SIG-M5 treated with dmso at 0.1 percent for 504 hours (cell line): ENCODE data around the gene PRIM1.
"Not testable (repeated sequence)": the region's sequence is repeated elsewhere in the genome, so short reads cannot be mapped to it uniquely, and the experiment has no call there.

ENCODE experiments used
- DNase-seq: peaks from one replicate; lab custom pipeline; 2025; ENCODE audit not compliant: unreplicated experiment; lab: John Stamatoyannopoulos, UW

Gene PRIM1

DNA sequence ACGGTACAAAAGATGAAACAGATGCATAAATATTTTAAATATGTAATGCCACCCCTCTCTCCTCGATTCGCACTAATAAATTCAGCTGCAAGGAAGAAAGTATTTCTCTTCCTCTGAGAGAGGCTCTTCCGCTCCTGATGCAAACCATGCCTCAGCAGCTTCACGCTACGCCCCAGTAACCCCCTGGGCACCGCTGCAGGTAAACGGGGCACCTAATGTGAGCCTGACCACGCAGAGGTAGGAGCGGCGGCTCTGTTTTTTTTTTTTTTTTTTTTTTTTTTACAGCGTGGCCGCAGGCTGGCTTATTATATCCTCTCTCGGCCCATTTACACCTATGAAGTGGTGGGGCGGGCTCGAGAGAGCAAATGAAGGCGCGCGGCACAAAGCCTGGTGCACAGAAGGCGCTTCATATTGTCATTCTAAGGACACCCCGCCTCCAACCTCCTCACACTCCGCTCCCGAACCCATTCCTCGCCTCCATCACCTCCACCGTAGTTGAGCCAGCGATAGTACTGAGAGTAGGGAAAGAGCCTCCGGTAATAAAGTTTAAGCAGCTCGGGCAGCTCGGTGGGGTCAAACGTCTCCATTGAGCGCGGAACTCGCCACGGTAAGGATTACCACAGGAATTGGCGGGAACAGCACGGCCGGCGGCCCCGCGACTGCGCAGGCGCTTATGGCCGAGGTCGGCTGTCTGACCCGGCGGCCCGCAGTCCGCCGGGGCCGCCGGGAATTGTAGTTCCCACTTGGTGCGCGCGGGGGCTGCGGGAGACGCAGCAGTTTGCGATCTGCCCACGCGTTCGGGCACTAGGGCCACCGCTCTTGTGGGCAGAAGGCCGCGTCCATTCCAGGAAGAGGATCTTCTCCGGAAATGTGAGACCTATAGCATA lies at the start of gene PRIM1:
Gene PRIM1, minus strand, starts transcription at position 612 of the 887 bp plus-strand sequence. Its CDS starts 25 bp downstream, at position 587.
- peak; percentile 86 for DNase-seq

DNA sequence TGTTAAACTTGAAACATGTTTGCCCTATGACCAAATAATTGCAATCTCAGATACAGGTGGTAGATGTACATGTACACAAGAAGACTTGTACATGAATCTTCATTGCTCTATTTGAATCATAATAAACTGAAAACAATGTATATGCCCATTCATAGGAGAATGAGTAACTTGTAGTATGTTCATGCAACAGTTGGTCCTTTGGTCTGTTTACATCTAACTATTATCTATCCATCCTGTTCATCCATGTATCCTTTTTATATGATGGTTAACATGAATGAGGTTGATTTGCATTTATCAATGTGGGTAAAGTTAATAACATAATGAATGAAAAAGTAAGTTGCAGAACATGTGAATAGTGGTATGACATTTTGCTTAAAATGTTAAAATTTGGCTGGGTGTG lies 48.1 kb upstream of the PRIM1 start:
- DNase-seq, result no peak

DNA sequence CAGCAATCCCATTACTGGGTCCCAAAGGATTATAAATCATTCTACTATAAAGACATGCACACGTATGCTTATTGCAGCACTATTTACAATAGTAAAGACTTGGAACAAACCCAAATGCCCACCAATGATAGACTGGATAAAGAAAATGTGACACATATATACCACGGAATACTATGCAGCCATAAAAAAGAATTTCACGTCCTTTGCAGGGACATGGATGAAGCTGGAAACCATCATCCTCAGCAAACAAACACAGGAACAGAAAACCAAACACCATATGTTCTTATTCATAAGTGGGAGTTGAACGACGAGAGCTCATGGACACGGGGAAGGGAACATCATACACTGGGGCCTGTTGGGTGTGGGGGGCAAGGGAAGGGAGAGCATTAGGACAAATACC lies 47.2 kb upstream of the PRIM1 start:
- DNase-seq, result not testable (repeated sequence)

DNA sequence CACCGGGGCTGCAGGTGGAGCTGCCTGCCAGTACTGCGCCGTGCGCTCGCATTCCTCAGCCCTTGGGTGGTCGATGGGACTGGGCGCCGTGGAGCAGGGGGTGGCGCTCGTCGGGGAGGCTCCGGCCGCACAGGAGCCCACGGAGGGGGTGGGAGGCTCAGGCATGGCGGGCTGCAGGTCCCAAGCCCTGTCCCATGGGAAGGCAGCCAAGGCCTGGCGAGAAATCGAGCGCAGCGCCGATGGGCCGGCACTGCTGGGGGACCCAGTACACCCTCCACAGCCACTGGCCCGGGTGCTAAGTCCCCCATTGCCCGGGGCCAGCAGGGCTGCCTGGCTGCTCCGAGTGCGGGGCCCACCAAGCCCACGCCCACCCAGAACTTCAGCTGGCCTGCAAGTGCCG lies 43.7 kb upstream of the PRIM1 start:
- DNase-seq, result not testable (repeated sequence)

DNA sequence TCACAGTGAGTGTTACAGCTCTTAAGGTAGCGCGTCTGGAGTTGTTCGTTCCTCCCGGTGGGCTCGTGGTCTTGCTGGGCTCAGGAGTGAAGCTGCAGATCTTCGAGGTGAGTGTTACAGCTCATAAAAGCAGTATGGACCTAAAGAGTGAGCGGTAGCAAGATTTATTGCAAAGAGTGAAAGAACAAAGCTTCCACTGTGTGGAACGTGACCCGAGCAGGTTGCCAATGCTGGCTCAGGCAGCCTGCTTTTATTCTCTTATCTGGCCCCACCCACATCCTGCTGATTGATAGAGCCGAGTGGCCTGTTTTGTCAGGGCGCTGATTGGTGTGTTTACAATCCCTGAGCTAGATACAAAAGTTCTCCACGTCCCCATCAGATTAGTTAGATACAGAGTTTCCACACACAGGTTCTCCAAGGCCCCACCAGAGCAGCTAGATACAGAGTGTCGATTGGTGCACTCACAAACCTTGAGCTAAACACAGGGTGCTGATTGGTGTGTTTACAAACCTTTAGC lies 43.0 kb upstream of the PRIM1 start:
- DNase-seq, result not testable (repeated sequence)

DNA sequence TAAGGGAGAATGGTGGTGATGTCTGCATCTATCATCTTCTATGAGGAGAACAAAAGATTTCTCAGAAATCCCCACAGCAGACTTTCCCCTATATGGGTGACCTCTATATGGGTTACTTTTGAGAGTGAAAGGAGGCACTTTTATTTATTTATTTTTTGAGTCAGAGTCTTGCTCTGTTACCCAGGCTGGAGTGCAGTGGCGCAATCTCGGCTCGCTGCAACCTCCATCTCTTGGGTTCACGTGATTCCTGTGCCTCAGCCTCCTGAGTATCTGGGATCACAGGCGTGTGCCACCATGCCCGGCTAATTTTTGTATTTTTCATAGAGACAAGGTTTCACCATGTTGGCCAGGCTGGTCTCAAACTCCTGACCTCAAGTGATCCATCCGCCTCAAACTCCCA lies 41.0 kb upstream of the PRIM1 start:
- not testable (repeated sequence) for DNase-seq

DNA sequence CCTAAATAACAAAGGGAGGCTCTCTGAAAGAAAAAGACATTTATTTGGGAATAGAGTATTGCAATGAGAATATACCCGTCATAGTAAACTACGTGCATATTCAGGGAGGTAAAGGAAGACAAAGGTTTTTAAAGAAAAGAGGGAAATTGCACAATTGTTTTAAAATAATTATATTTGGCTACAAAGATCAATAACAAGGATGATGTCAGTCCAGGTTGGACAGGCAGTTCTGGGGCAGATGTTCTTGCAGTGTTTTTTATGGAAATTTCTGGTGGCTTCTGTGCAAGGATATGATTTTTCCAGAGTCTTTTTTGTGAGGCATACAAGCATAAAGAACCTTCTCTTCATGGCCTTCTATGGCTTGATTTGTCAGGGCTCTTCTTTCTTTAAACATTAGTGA lies 40.6 kb upstream of the PRIM1 start:
- DNase-seq, result no peak

DNA sequence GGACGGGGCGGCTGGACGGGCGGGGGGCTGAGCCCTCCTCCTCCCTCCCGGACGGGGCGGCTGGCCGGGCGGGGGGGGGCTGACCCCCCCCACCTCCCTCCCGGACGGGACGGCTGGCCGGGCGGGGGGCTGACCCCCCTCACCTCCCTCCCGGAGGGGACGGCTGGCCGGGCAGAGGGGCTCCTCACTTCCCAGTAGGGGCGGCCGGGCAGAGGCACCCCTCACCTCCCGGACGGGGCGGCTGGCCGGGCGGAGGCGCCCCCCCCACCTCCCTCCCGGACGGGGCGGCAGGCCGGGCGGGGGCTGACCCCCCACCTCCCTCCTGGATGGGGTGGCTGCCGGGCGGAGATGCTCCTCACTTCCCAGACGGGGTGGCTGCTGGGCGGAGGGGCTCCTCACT lies 37.3 kb upstream of the PRIM1 start:
- DNase-seq, result not testable (repeated sequence)

DNA sequence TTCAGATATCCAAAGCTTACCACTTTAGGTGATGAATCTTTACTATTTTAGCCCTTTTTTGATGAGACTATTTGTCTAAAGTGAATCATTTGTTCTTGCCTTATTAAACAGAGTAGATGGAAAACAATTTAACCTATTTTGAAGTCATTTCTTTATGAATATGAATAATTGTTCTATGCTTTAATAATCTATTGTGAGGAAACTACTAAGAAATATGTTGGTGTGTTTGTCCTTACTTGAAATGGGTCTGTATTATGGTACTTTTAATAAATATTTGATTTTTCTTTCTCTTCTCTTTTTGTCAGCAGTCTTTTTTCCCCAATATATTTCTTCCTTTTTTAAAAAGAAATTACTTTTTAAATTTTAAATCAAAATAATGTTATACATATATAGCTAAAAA lies 35.4 kb upstream of the PRIM1 start:
- DNase-seq, result no peak

DNA sequence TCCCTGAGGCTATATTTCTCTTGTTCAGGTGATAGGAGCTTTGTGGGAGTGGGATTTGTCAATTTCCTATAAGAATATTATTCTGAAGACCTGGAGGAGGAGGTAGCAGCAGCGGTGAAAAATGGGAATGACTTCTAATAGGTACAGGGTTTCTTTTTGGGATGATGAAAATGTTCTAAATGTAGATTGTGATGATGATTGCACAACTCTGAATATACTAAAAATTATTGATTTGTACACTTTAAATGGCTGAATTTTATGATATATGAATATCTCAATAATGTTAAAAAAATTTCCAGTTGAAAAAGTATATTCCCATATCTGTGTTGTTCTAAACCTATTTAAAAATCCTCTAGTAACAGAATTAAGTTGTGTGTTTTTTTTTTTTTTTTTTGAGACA lies 33.8 kb upstream of the PRIM1 start:
- no peak for DNase-seq

DNA sequence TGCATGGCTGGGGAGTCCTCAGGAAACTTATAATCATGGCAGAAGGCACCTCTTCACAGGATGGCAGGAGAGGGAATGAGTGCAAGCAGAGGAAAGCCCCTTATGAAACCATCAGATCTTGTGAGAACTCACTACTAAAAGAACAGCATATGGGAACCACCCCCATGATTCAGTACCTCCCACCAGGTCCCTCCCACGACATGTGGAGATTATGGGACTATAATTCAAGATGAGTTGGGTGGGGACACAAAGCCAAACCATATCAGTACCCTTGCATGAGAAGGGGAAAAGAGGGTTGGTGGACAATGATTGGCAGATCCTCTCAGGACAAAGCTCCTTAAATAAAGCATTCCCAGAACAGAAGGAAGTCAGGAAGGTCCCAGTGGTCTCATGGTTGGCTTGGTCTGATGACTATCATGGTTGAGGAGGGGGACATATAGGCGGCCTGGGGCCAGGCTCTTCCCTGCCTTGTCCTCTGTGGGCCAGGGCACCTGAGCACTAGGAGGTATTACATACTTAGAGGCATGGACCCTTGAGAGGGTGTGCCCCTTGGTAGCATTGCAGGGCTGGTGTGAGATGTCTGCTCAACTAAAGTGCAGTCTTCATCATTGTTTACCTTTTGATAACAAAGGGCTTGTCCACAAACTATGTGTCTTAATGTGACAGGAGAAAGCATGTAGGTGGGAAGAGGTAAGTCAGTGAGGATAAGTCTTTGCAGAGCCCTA lies 33.2 kb upstream of the PRIM1 start:
- no peak for DNase-seq

DNA sequence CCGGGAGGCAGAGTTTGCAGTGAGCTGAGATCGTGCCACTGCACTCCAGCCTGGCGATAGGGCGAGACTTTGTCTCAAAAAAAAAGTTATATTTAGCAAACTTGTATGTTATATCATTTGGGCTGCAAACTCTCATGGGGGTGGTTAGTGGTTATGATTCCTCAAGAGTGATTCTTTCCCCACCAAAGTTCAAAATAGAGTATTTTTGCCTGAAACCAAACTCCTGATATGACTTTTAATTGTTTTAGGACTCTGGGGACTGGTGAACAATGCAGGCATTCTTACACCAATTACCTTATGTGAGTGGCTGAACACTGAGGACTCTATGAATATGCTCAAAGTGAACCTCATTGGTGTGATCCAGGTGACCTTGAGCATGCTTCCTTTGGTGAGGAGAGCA lies 29.6 kb upstream of the PRIM1 start:
- no peak for DNase-seq

DNA sequence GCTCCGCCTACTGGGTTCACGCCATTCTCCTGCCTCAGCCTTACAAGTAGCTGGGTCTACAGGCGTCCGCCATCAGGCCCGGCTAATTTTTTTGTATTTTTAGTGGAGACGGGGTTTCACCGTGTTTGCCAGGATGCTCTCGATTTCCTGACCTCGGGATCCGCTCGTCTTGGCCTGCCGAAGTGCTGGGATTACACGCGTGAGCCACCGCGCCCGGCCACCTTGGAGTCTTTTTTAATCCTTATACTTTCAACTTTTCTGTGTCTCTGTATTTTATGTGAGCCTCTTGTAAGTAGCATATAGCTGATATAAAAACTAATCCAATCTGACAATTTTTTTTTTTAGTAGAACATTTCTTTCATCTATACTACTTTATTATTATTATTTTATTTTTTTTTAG lies 26.6 kb upstream of the PRIM1 start:
- DNase-seq, result no peak

DNA sequence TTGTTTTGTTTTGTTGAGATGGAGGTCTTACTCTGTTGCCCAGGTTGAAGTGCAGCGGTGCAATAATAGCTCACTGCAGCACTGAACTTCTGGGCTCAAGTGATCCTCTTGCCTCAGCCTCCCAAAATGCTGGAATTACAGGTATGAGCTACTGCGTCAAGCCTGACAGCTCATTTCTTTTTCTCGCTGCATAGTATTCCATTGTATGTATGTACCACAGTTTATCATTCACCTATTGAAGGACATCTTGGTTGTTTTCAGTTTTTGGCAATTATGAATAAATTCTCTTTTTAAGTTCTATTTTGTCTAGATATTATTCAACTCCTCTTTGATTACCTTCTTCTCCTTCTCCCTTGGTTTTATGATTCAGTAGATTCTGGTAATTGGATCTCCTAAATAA lies 24.5 kb upstream of the PRIM1 start:
- DNase-seq, result no peak

DNA sequence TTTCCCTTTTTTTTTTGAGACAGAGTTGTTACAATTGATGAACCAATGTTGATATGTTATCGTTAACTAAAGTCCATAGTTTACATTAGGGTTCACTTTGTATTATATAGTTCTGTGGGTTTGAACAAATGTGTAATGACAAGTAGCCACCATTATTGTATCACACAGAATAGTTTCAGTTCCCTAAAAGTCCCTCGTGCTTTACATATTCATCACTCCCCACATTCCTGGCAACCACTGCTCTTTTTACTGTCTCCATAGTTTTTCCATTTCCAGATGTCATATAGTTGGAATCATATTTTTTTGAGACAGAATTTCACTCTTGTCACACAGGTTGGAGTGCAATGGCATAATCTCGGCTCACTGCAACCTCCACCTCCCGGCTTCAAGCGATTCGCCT lies 23.5 kb upstream of the PRIM1 start:
- peak; percentile 55 for DNase-seq

DNA sequence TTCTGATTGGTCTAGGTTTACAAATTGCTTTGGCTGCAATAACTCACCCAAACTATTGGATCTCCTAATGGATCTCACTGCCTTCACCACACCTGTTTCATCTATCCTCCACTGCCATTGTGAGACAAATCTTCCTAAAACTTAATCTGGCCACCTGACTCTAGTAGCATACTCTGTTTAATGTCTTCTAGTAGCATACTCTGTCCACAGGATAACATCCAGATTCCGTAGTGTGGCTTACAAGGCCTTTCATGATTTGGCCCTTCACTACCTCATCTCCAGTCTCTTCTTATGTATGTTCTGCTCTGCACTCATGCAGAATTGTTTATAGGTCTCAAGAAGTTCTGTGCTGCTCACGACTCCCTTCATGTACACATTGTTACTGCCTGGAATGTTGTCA lies 21.0 kb upstream of the PRIM1 start:
- no peak for DNase-seq

DNA sequence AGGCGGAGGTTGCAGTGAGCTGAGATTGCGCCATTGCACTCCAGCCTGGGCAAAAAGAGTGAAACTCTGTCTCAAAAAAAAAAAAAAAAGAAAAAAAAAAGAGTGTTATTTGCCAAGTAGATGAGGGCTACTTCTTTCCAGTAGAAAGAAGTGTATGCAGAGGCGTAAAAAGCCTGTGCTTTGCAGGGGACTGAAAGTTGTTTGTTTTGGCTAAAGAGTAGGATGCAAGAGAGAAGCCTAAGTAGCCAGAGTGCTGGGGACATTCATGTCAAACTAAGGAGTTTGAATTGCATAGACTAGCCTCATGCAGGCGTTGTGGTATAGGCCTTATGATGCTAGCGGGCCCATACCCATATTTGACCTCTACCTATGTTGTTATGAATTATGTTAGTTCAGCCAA lies 20.5 kb upstream of the PRIM1 start:
- DNase-seq, result no peak

DNA sequence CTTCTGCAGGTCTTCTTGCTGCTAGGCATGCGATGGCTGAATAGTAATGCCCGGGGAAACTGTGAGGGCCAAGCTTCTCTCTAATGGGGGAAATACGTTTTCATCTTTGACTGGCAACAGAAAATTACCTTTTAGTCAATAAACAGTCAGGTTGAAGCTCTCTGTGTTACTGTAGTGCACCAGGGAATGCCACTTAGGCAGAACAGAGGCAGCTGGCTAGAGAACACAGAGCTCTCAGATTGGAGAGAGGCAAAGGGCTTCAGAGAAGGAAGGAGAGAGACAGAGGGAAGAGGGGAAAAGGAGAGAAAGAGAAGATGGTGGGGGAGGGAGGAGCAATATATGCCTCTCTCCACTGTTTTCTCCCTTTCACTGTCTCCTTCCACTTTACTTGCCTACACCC lies 17.7 kb upstream of the PRIM1 start:
- no peak for DNase-seq

DNA sequence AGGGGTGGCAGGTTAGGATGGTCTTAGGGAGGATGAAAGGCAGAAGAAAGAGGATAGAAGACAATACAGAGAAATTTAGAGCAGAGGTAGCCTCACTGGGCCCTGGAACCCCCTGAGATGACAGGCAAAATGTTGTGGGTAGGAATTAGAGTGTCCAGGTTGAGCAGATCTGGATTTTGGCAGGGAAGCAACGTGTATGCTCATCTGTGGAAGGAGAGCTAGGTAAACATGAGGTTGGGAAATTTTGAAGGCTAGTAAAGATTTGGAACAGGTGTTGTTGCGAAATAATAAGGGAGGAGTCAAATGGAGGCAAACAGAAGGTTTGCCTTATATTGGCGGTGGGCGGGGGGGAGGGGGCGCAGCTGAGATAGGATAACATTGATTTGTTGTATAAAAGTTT lies 16.3 kb upstream of the PRIM1 start:
- no peak for DNase-seq

DNA sequence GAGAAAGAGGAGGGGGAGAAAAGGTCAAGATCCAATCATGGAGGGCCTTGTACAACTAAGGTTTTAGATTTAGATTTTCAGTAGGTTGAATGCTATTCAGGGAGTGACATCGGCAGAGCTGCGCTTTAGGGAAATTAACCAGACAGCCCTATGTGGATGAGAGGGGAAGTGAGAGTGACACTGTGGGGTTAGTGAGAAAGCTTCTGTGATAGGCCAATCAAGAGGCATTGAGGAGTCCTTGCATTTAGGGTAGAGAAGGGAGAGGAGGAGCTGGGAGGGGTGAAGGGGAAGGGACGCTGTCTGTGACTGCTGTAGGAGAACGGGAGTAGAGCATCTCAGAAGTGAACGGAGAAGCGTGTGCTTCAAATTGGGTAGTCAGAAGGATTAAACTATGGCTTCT lies 14.4 kb upstream of the PRIM1 start:
- DNase-seq, result peak; percentile 94

DNA sequence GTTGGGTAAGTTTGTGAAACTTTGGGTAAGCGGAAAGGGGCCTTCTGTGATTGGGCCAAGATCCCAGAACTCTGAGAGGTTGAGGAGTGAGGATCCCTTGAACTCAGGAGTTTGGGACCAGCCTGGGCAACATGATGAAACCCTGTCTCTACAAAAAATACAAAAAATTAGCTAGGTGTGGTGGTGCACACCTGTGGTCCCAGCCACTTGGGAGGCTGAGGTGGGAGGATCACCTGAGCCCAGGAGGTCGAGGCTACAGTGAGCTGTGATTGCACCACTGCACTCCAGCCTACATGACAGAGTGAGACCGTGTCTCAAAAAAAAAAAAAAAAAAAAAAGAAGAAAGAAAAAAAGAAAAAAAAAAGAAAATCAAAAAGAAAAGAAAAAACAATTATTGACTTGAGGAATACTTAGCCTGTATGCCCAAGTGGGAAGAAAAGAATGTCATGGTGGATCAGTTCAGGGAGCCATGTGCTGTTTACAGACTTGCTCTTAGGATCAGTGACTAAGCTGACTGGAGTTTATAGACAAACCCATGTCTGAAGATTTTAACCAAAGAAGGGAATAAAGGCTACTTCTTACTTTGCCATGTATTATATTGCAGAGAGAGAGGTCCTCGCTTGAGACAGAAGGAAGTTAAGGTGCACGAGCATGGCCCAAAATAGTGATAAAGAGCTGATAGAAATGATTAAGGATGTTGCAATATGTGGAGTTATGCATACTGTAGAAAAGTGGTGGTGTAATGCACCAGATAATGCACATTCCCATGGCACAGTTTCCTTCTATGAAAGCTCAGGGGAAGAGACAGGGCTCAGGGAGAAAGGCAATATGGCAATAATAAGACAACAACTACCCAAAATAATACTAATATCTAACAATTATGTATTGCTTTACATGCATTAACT lies 11.9 kb upstream of the PRIM1 start:
- peak; percentile 41 for DNase-seq
